ENCODE results near the gene ZNF346. TPM values are rescaled to one million over a fixed set of nuclear protein-coding genes. Genes with fewer than 3 reads are reported as not detected.

The ZNF346 gene
- total and polyA plus RNA-seq, 2 of the 13 experiments (the other 11 are each of a cell fraction or from before 2014, with no cell fraction given) = 8.6 to 19.4 TPM

DNA sequence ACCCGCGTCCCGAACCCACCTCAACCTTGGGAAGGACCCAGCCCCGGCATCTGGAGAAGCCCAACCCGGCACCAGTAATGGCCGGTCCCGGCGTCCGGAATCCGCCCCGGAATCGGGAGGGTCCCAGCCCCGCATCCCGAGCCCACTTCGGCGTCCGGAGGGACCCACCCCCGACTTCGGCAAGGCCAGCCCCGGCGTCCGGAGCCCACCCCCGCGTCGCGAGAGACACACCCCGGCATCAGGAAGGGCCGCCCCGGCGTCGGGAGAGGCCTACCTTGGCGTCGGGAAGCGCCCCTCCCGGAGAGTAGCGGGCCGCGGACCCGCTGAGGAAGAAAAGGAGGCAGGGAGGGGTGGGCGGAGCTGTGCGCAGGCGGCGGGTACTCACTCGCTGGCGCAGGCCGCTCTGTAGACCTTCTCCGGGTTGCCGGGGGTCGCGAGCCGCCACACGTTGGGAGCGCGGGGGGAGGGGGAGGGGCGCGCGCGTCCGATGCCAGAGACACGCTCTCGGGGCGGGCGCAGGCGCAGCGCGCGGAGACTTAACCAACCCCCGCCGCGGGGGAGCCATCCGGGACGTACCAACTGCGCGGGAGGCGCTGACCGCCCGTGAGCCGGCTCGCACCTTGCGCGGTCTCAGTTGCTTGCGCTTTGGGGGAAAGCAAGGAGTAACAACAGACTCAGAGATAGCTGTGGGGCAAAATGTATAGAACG, 16.1 kb upstream of the ZNF346 start, which contains the start of gene UIMC1 (continued):
- TF ChIP-seq ELF4 (CRISPR knock-in tag; IDR thresholded peaks at IDR 0.05; ENCODE audit: borderline replicate concordance) (0 out of 2 replicates have a peak, but pooled peaks have one; percentile 65), MXI1 (IDR thresholded peaks at IDR 0.05; ENCODE audit: borderline replicate concordance, low read depth, low read length) (peak; percentile 65; the same call in 1 of the 3 replicates), HDAC1 (CRISPR knock-in tag; IDR thresholded peaks at IDR 0.05) (peak; percentile 66), MLXIP (CRISPR knock-in tag; IDR thresholded peaks at IDR 0.05; ENCODE audit: borderline replicate concordance) (no peak), AGO2 (optimal IDR thresholded peaks at IDR 0.05; ENCODE audit: low read depth, low read length) (peak; percentile 85), NPAS2 (CRISPR knock-in tag; IDR thresholded peaks at IDR 0.05; ENCODE audit: borderline replicate concordance) (no peak), PHF5A (CRISPR knock-in tag; IDR thresholded peaks at IDR 0.05; ENCODE audit: low read depth, unreplicated experiment) (peak; percentile 46), SMAD1 (CRISPR knock-in tag; IDR thresholded peaks at IDR 0.05; ENCODE audit: borderline replicate concordance, low read depth) (no peak), ZNF766 (CRISPR knock-in tag; IDR thresholded peaks at IDR 0.05; ENCODE audit: borderline replicate concordance) (no peak; the same call in 1 of the 2 replicates), SOX13 (IDR thresholded peaks at IDR 0.05) (peak; percentile 23; the same call in 1 of the 2 replicates), SOX13 (CRISPR knock-in tag; conservative IDR thresholded peaks at IDR 0.05 in 1 of 2, IDR thresholded peaks at IDR 0.05 in 1 of 2) (peak in 1 of 2 experiments; percentile 19; a peak in 1 of 4 replicates), ZNF3 (CRISPR knock-in tag; IDR thresholded peaks at IDR 0.05) (no peak), PITX1 (CRISPR knock-in tag; IDR thresholded peaks at IDR 0.05) (peak; percentile 32; the same call in 1 of the 2 replicates), NBN (conservative IDR thresholded peaks at IDR 0.05) (no peak), ZFP82 (CRISPR knock-in tag; IDR thresholded peaks at IDR 0.05; ENCODE audit: borderline replicate concordance) (no peak), MAX (IDR thresholded peaks at IDR 0.05) (peak; percentile 87), RFXAP (CRISPR knock-in tag; IDR thresholded peaks at IDR 0.05; ENCODE audit: borderline replicate concordance) (peak; percentile 51; the same call in 1 of the 2 replicates), SP140L (CRISPR knock-in tag; IDR thresholded peaks at IDR 0.05; ENCODE audit: borderline replicate concordance) (no peak), SP4 (CRISPR knock-in tag; IDR thresholded peaks at IDR 0.05) (peak; percentile 48)
- TF ChIP-seq, protein P1, sequence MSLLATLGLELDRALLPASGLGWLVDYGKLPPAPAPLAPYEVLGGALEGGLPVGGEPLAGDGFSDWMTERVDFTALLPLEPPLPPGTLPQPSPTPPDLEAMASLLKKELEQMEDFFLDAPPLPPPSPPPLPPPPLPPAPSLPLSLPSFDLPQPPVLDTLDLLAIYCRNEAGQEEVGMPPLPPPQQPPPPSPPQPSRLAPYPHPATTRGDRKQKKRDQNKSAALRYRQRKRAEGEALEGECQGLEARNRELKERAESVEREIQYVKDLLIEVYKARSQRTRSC (CRISPR knock-in tag; IDR thresholded peaks at IDR 0.05; ENCODE audit: low read depth) = no peak
- TF ChIP-seq, protein P2, sequence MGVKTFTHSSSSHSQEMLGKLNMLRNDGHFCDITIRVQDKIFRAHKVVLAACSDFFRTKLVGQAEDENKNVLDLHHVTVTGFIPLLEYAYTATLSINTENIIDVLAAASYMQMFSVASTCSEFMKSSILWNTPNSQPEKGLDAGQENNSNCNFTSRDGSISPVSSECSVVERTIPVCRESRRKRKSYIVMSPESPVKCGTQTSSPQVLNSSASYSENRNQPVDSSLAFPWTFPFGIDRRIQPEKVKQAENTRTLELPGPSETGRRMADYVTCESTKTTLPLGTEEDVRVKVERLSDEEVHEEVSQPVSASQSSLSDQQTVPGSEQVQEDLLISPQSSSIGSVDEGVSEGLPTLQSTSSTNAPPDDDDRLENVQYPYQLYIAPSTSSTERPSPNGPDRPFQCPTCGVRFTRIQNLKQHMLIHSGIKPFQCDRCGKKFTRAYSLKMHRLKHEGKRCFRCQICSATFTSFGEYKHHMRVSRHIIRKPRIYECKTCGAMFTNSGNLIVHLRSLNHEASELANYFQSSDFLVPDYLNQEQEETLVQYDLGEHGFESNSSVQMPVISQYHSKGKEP (CRISPR knock-in tag; IDR thresholded peaks at IDR 0.05) = no peak
